Measurements from ENCODE around the gene PRRC2A.

The PRRC2A gene

DNA sequence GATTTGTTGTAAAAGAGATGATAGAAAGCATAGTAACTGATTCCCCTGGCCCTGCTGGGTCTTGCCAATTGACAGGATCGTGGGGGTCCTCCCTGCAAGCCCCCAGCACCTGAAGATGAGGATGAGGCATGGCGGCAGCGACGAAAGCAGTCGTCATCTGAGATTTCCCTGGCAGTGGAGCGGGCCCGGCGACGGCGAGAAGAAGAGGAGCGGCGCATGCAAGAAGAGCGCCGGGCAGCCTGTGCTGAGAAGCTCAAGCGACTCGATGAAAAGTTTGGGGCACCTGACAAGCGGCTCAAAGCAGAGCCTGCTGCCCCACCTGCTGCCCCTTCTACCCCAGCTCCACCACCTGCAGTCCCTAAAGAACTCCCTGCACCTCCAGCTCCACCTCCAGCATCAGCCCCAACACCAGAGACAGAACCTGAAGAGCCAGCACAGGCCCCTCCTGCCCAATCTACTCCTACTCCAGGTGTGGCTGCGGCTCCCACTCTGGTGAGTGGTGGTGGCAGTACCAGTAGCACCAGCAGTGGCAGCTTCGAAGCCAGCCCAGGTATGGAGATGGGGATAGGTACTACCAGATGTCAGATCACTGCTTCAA, 7.3 kb downstream of the PRRC2A start:
- no peak overlapping the region for H3K4me3 ChIP-seq (ENCODE audit: low read depth, low read length)
- TF ChIP-seq CTCF (IDR thresholded peaks at IDR 0.05; ENCODE audit: insufficient read depth, low read depth, low read length, missing control alignments) = no peak
- no peak for DNase-seq (ENCODE audit: low read depth)

GRCh38 chr6:31629014-31629413, 8.5 kb downstream of the PRRC2A start:
- H3K4me3 ChIP-seq (ENCODE audit: low read depth, low read length) = no peak overlapping the region
- no peak for DNase-seq (ENCODE audit: low read depth)
- no peak for TF ChIP-seq CTCF (IDR thresholded peaks at IDR 0.05; ENCODE audit: insufficient read depth, low read depth, low read length, missing control alignments)

GRCh38 chr6:31630177-31630934, 9.8 kb downstream of the PRRC2A start:
- DNase-seq (ENCODE audit: low read depth) = no peak
- H3K4me3 ChIP-seq (ENCODE audit: low read depth, low read length) = no peak overlapping the region
- TF ChIP-seq CTCF (IDR thresholded peaks at IDR 0.05; ENCODE audit: insufficient read depth, low read depth, low read length, missing control alignments) = no peak

DNA sequence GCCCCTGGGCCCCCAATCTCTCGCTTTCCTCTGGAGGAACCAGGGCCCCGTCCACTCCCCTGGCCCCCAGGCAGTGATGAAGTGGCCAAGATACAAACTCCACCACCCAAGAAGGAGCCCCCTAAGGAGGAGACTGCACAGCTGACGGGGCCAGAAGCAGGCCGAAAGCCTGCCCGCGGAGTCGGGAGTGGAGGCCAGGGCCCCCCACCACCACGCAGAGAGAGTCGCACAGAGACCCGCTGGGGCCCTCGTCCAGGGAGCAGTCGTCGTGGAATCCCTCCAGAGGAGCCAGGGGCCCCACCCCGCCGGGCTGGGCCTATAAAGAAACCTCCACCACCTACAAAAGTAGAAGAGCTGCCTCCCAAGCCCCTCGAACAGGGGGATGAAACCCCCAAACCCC, 10.7 kb downstream of the PRRC2A start:
- TF ChIP-seq CTCF (IDR thresholded peaks at IDR 0.05; ENCODE audit: insufficient read depth, low read depth, low read length, missing control alignments) = no peak
- no peak overlapping the region for H3K4me3 ChIP-seq (ENCODE audit: low read depth, low read length)
- DNase-seq (ENCODE audit: low read depth) = no peak

- DNase-seq (ENCODE audit: low read depth) = no peak
- TF ChIP-seq CTCF (IDR thresholded peaks at IDR 0.05; ENCODE audit: insufficient read depth, low read depth, low read length, missing control alignments) = no peak
These were observed 11.3 kb downstream of the PRRC2A start for GRCh38 chr6:31631681-31632278.

DNA sequence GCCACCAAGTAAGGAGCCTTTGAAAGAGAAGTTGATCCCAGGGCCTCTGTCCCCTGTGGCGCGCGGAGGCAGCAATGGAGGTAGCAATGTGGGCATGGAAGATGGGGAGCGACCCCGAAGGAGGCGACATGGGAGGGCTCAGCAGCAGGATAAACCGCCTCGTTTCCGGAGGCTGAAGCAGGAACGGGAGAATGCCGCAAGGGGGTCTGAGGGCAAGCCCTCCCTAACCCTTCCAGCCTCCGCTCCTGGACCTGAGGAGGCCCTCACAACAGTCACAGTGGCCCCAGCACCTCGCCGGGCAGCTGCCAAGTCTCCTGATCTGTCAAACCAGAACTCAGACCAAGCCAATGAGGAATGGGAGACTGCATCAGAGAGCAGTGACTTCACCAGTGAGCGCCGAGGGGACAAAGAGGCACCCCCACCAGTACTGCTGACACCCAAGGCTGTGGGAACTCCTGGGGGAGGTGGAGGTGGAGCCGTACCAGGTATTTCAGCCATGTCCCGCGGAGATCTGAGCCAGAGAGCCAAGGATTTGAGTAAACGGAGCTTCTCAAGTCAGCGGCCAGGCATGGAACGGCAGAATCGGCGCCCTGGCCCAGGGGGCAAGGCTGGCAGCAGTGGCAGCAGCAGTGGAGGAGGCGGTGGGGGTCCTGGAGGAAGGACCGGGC, 11.9 kb downstream of the PRRC2A start:
- TF ChIP-seq CTCF (IDR thresholded peaks at IDR 0.05; ENCODE audit: insufficient read depth, low read depth, low read length, missing control alignments) = no peak
- no peak for DNase-seq (ENCODE audit: low read depth)
- H3K4me3 ChIP-seq (ENCODE audit: low read depth, low read length) = no peak overlapping the region

More at GRCh38 chr6:31631681-31632278, 11.3 kb downstream of the PRRC2A start:
- no peak overlapping the region for H3K4me3 ChIP-seq (ENCODE audit: low read depth, low read length)

Data from GM12865 (cell line).